GM18951 (cell line): Measurements from ENCODE around the gene OMP.

ENCODE experiments used
- POLR2A ChIP-seq: IDR thresholded peaks from 4 replicates; pipeline ENCODE4 v1.6.1; 2011; ENCODE audit warnings: mild to moderate bottlenecking; ENCODE audit not compliant: insufficient read length, insufficient read depth; ENCODE audit errors: extremely low read depth
- in situ Hi-C: fragments of 300-500 bp; cut with MboI; formaldehyde crosslinking; loops from one replicate; pipeline ENCODE4 v1.12.0; 2022; ENCODE audit warnings: low sequenced_read_pairs, mixed read lengths, inconsistent platforms; ENCODE audit not compliant: unreplicated experiment

Gene OMP

DNA sequence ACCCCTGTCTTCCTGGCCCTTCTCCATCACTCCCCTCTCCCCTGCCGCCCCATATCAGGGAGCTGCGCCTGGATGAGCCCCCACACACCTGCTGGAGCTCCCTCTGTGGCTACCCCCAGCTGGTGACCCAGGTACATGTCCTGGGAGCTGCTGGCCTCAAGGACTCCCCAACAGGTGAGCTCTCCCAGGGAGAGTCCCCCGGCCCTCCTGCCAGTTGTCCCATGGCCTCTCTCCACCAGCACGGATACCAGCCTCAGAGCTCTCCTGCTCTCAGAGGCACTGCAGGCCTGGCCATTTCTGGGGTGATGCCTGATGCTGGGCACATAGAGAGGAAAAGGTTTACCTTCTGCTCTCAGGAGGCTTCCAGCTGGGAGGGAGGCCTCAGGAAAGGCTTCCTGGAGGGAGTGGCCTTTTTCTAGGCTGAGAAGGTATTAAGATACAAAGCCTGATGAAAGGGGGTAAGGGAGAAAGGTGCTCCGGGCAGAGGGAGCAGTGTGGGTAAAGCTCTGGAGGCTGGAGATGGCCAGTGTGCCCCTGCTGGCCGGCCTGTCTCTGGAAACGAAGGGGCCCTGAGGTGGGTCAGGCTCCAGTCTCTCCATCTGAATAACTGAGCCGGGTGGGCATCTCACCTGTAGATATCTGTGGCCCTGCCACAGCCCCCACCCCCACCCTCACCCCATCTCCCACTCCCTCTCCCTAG lies 19.4 kb downstream of the OMP start:
- no peak for TF ChIP-seq POLR2A
- in situ Hi-C loops, result no loop called here

DNA sequence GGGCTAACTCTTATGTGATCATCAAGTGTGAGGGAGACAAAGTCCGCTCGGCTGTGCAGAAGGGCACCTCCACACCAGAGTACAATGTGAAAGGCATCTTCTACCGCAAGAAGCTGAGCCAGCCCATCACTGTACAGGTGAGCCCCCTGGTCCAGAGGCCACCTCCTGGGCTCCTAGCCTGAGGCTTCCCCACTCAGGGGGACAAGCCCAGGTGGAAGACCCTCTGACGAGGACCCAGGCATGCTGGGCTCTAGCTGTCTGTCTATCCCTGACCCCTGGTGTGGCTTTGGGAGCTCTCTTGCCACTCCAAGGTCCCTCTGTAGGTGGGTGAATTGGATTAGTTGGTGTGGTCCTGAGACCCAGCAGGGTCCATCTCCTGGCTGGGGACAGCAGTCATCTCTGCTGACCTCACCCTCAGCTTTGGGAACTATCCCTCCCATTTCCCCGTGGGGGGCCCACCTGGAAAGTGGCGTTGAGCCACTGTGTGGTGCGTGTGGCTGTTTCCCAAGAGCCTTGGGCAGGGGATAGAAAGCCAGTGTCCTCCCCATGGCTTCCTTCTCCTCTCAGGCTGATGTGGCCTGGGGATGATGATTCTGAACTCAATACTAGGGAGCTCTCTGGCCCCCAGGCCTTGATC lies 20.1 kb downstream of the OMP start:
- no peak for TF ChIP-seq POLR2A
- in situ Hi-C loops, result no loop called here

DNA sequence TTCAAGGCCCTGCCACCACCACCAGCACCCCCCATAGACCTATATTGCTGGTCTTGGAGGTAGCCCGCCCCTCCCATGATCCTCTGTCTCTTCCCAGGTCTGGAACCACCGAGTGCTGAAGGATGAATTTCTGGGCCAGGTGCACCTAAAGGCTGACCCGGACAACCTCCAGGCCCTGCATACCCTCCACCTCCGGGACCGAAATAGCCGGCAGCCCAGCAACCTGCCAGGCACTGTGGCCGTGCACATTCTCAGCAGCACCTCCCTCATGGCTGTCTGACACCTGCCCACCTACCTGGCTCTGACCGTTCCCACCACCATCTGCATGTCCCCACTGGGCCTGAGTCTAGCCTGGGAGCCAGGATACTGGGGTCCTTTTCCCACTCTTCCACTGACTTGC lies 21.0 kb downstream of the OMP start:
- TF ChIP-seq POLR2A, result no peak
- in situ Hi-C loops, result no loop called here

DNA sequence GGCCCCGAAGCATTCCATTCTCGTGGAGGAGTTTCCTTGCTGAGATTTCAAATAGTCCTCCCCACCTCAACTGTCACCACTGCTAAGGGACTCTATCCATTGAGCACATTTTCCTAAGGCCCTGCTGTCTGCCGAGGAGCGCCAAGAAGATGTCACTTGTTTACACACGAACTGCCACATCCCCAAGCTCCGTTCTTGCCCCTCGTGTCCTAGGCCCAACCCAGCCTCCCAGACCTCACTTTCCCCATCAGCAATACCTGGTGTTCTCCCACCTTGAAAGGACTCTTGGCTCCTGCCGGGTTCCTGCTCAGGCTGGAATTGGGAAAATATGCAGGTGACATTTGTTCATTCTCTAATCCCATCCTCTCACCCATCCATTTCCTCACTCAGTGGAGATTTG lies 21.4 kb downstream of the OMP start:
- TF ChIP-seq POLR2A, result no peak
- in situ Hi-C loops, result no loop called here

GRCh38 chr11:77124488-77124887 lies 21.8 kb downstream of the OMP start:
- in situ Hi-C loops, result no loop called here
- TF ChIP-seq POLR2A, result no peak

DNA sequence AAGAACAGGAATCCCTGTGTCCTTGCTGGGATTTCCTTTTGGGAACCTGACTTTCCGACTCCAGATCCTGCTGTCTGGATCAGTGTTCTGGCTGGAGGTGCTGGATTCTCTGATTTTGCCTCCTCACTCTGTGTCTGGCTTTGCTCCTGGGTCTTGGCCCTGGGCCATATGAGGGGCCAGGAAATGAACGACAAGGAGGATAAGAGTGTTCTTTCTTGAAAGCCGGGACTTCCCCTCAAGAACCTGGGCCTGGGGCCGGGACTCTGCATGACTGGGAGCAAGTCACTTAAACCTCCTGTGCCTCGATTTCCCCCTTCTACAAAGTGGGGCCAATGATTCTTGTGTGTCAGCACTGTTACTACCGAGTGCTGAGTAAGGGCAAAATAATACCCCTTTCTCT lies 22.6 kb downstream of the OMP start:
- in situ Hi-C loops, result no loop called here
- TF ChIP-seq POLR2A, result no peak

DNA sequence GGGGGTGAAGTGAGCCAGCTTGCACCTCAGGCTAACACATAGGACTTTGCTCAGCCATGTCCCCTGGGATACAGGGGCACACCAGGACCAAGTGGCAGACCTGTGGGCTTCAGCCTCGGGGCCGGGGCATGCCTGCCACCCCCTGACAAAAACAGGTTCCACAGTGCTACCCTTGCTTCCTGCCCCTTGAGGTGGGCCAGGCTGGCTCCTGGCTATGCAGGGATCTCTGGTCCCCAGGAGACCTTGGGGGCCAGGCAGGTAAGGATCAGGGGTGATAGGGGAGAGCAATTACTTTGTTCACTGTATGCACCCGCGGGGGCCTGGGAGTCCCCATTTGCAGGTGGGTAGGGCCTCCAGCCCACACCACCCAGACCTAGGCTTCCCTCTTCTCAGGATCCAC lies 23.1 kb downstream of the OMP start:
- in situ Hi-C loops, result no loop called here

DNA sequence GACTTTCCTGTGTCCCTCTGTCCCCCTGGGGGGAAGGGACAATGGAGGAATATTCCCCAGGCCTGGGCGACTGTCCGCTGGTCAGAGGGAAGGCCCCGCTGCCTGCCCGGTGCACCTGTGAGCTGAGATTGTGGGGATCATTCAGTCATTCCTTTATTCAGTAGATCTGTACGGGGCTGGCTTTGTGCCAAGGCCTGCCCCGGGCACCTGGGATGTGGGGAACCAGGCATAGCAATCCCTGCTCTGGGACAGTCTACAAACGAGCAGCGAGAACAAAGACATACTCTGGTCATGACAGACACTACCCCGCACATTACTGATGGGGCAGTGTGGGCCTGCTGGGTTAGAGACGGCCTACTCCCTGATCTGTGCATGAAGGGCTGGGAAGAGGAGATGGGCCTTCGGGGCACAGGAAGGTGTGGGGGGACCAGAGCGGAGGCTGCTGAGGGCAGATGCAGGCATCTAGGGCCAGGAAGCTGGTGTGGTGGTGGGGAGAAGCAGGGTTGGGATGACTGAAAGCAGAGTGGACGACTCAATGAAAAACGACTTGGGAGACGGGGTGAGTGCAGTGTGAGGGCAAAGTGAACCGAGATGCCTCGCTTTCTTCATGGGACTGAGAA lies 23.6 kb downstream of the OMP start:
- in situ Hi-C loops, result no loop called here
- TF ChIP-seq POLR2A, result no peak

More for the DNA sequence above, 23.1 kb downstream of the OMP start:
- no peak for TF ChIP-seq POLR2A

DNA sequence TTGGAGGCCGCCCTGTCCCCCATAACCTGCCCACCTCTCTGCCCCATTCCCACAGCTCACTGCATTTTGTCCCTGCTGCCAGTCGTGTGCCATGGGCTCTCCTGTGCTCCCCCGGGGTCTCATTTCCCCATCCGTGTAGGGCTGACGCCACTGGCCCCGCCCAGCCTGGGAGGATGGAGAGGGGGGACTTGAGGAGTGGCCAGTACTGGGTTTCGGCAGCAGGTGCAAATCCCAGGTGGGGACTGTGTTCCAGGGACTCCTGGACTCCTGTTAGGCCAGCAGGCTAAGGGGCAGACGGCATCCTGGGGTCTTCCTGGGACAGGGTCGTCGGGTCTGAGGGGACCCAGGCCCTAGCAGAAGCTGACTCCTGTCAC lies 24.2 kb downstream of the OMP start:
- in situ Hi-C loops, result no loop called here

GRCh38 chr11:77127235-77127911 lies 24.7 kb downstream of the OMP start:
- in situ Hi-C loops, result no loop called here
- TF ChIP-seq POLR2A, result no peak

More for the DNA sequence above, 24.2 kb downstream of the OMP start:
- TF ChIP-seq POLR2A, result no peak

DNA sequence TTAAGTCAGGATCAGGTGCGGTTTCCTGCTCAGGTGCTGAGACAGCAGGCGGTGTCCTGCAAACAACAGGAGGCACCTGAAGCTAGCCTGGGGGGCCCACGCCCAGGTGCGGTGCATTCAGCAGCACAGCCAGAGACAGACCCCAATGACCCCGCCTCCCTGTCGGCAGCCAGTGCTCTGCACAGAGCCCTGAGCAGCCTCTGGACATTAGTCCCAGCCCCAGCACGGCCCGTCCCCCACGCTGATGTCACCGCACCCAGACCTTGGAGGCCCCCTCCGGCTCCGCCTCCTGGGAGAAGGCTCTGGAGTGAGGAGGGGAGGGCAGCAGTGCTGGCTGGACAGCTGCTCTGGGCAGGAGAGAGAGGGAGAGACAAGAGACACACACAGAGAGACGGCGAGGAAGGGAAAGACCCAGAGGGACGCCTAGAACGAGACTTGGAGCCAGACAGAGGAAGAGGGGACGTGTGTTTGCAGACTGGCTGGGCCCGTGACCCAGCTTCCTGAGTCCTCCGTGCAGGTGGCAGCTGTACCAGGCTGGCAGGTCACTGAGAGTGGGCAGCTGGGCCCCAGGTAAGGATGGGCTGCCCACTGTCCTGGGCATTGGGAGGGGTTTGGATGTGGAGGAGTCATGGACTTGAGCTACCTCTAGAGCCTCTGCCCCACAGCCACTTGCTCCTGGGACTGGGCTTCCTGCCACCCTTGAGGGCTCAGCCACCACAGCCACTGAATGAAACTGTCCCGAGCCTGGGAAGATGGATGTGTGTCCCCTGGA lies 25.5 kb downstream of the OMP start, which contains the start of gene MYO7A:
MYO7A (plus strand) TSS at position 327 of the 772 bp plus-strand sequence. CDS start 2,389 bp downstream, outside the sequence.
- in situ Hi-C loops, result no loop called here
- no peak for TF ChIP-seq POLR2A

GRCh38 chr11:77129069-77129841 lies 26.6 kb downstream of the OMP start:
- in situ Hi-C loops, result no loop called here

More at GRCh38 chr11:77129069-77129841, 26.6 kb downstream of the OMP start:
- no peak for TF ChIP-seq POLR2A
